ENCODE measurements around the gene XRN2. TPM values are rescaled to one million over a fixed set of nuclear protein-coding genes. Genes with fewer than 3 reads are reported as not detected.

The XRN2 gene
- total RNA-seq, 1 experiment from 2014 or later, result 78.3 TPM

GRCh38 chr20:21432911-21433310 lies 129.8 kb downstream of the XRN2 start:
- no peak overlapping the region for H3K27ac ChIP-seq
- no peak overlapping the region for H2AFZ ChIP-seq
- no peaks in the 10 kb centered on the region for H3K79me2 ChIP-seq (ENCODE audit: low read depth)
- H3K4me3 ChIP-seq, result no peak overlapping the region
- POLR2A ChIA-PET (ENCODE audit: unreplicated experiment), result no interaction called here
- no peaks in the 10 kb centered on the region for H3K9me2 ChIP-seq (ENCODE audit: insufficient read depth)
- H3K4me2 ChIP-seq, result no peak overlapping the region
- CTCF ChIA-PET, result no interaction called here
- H3K9me3 ChIP-seq (ENCODE audit: insufficient read depth, low read depth), result no peaks in the 10 kb centered on the region; the same call in 1 of the 2 replicates
- TF ChIP-seq EZH2 (IDR thresholded peaks at IDR 0.05; ENCODE audit: low read depth) (no peak), CTCF (conservative IDR thresholded peaks at IDR 0.05) (no peak)
- H3K27me3 ChIP-seq (ENCODE audit: insufficient read depth, low read depth), result peaks cover 32% of the 10 kb centered on the region
- no peaks in the 10 kb centered on the region for H3K4me1 ChIP-seq (replicated peaks; ENCODE audit: insufficient read depth)
- intact Hi-C loops (cut with micrococcal nuclease; ENCODE audit: unreplicated experiment), result loop anchor here (10.0 kb wide), 1 partner anchor 542 kb away; no protein-coding TSS in a partner anchor
- H4K20me1 ChIP-seq (ENCODE audit: insufficient read depth), result no peaks in the 10 kb centered on the region
- H3K36me3 ChIP-seq (ENCODE audit: low read depth), result no peaks in the 10 kb centered on the region
- no peak for DNase-seq
- no TSS peak for BruUV-seq (replicated peaks)
- no peaks in the 10 kb centered on the region for H3F3A ChIP-seq (ENCODE audit: insufficient read depth, low read depth)

GRCh38 chr20:21433329-21433890 lies 130.3 kb downstream of the XRN2 start:
- Histone ChIP-seq H3K27ac (no peak overlapping the region), H2AFZ (no peak overlapping the region), H3K27me3 (ENCODE audit: insufficient read depth, low read depth) (peaks cover 32% of the 10 kb centered on the region), H3K4me2 (no peak overlapping the region), H4K20me1 (ENCODE audit: insufficient read depth) (no peaks in the 10 kb centered on the region), H3K36me3 (ENCODE audit: low read depth) (no peaks in the 10 kb centered on the region), H3K4me3 (no peak overlapping the region), H3K4me1 (replicated peaks; ENCODE audit: insufficient read depth) (no peaks in the 10 kb centered on the region), H3K79me2 (ENCODE audit: low read depth) (no peaks in the 10 kb centered on the region), H3K9me3 (ENCODE audit: insufficient read depth, low read depth) (no peaks in the 10 kb centered on the region; the same call in 1 of the 2 replicates), H3K9me2 (ENCODE audit: insufficient read depth) (no peaks in the 10 kb centered on the region), H3F3A (ENCODE audit: insufficient read depth, low read depth) (no peaks in the 10 kb centered on the region)
- CTCF ChIA-PET, result no interaction called here
- TF ChIP-seq EZH2 (IDR thresholded peaks at IDR 0.05; ENCODE audit: low read depth) (no peak), CTCF (conservative IDR thresholded peaks at IDR 0.05) (no peak)
- BruUV-seq (replicated peaks), result no TSS peak
- intact Hi-C loops (cut with micrococcal nuclease; ENCODE audit: unreplicated experiment), result loop anchor here (10.0 kb wide), 1 partner anchor 541 kb away; no protein-coding TSS in a partner anchor
- POLR2A ChIA-PET (ENCODE audit: unreplicated experiment), result no interaction called here
- DNase-seq, result no peak

- no peaks in the 10 kb centered on the region for H3K36me3 ChIP-seq (ENCODE audit: low read depth)
- POLR2A ChIA-PET (ENCODE audit: unreplicated experiment), result no interaction called here
- H3K27ac ChIP-seq, result no peak overlapping the region
- TF ChIP-seq EZH2 (IDR thresholded peaks at IDR 0.05; ENCODE audit: low read depth) (no peak), CTCF (conservative IDR thresholded peaks at IDR 0.05) (no peak)
- no peak overlapping the region for H3K4me2 ChIP-seq
- CTCF ChIA-PET, result no interaction called here
- no peaks in the 10 kb centered on the region for H3K4me1 ChIP-seq (replicated peaks; ENCODE audit: insufficient read depth)
- no peaks in the 10 kb centered on the region for H3K9me2 ChIP-seq (ENCODE audit: insufficient read depth)
- DNase-seq, result no peak
- H3K9me3 ChIP-seq (ENCODE audit: insufficient read depth, low read depth), result no peaks in the 10 kb centered on the region; the same call in 1 of the 2 replicates
- H3K27me3 ChIP-seq (ENCODE audit: insufficient read depth, low read depth), result peaks cover 43% of the 10 kb centered on the region
- BruUV-seq (replicated peaks), result no TSS peak
- no peaks in the 10 kb centered on the region for H3F3A ChIP-seq (ENCODE audit: insufficient read depth, low read depth)
- H2AFZ ChIP-seq, result no peak overlapping the region
- H3K79me2 ChIP-seq (ENCODE audit: low read depth), result no peaks in the 10 kb centered on the region
- H3K4me3 ChIP-seq, result no peak overlapping the region
- intact Hi-C loops (cut with micrococcal nuclease; ENCODE audit: unreplicated experiment), result loop anchor here (10.0 kb wide), 1 partner anchor 539 kb away; no protein-coding TSS in a partner anchor
- H4K20me1 ChIP-seq (ENCODE audit: insufficient read depth), result no peaks in the 10 kb centered on the region
Observed at GRCh38 chr20:21435576-21435975, 132.4 kb downstream of the XRN2 start.
